Uterus (tissue), 4 donors: ENCODE results near the gene DDX25. TPM values are rescaled to one million over a fixed set of nuclear protein-coding genes. Genes with fewer than 3 reads are reported as not detected.

Source experiments
- DNase-seq, 2 donors: peaks; one replicate each; pipeline ENCODE4 v3.0.0-alpha.2; 2019 to 2020
- H3K27ac ChIP-seq, 2 donors: fragments of 200-600 bp; sonication (generic); 1 replicate in 1 of 2; 2 replicates in 1 of 2; pipeline ENCODE4 v1.5.1; 2016 to 2018
- H3K27me3 ChIP-seq, 2 donors: fragments of 200-600 bp; sonication (generic); one replicate each; pipeline ENCODE4 v1.5.1; 2018 to 2019; ENCODE audit warnings: control low read depth in 1 of 2
- H3K36me3 ChIP-seq, 2 donors: fragments of 200-600 bp; sonication (generic); one replicate each; pipeline ENCODE4 v1.5.1; 2019; ENCODE audit warnings: control low read depth in 1 of 2
- H3K4me1 ChIP-seq, 2 donors: fragments of 200-600 bp; sonication (generic); one replicate each; pipeline ENCODE4 v1.5.1; 2018 to 2019; ENCODE audit warnings: control low read depth in 1 of 2
- H3K4me3 ChIP-seq, 2 donors: fragments of 200-600 bp; sonication (generic); 1 replicate in 1 of 2; 2 replicates in 1 of 2; pipeline ENCODE4 v1.5.1; 2018 to 2019; ENCODE audit warnings: mild to moderate bottlenecking in 1 of 2
- H3K9me3 ChIP-seq, 2 donors: fragments of 200-600 bp; sonication (generic); one replicate each; pipeline ENCODE4 v1.5.1; 2019; ENCODE audit warnings: control low read depth in 1 of 2
- CTCF ChIP-seq, 4 experiments: fragments of 200-600 bp in 2 of 4; fragments of 450-650 bp in 2 of 4; sonication (generic) in 2 of 4; IDR thresholded peaks; one replicate each; pipeline ENCODE4 v1.5.1; 2016 to 2019; ENCODE audit warnings: antibody characterized with exemption in 4 of 4, mild to moderate bottlenecking in 2 of 4, moderate library complexity in 1 of 4
- POLR2A ChIP-seq, 2 donors: fragments of 450-650 bp; IDR thresholded peaks; one replicate each; pipeline ENCODE4 v1.6.1; 2016; ENCODE audit warnings: antibody characterized with exemption in 2 of 2, mild to moderate bottlenecking in 1 of 2, moderate library complexity in 1 of 2
- intact Hi-C: fragments of 100-400 bp; cut with DNase I; formaldehyde crosslinking; loops from one replicate; pipeline ENCODE4 v1.15.1; 2023; ENCODE audit warnings: low total_unique reads
- total RNA-seq, 4 donors: library from RNA; depleted of rRNA in 3 of 4; stranded (reverse); fragments of >200 nt in 3 of 4; gene quantifications; one replicate each; pipeline versions ENCODE4 v1.1.0 to v1.2.4, GENCODE V29; 2014 to 2023
- donor health status: DM: yes; HTN: yes; CAD: no.

DDX25 gene
- total RNA-seq, 4 donors from 2014 or later: 0.46 to 1.1 TPM; not detected in 2

GRCh38 chr11:125959931-125960330 is 55.6 kb downstream of the DDX25 start:
- H3K9me3 ChIP-seq: no peaks in the 10 kb centered on the region
- TF ChIP-seq CTCF (IDR thresholded peaks at IDR 0.05) (no peak), POLR2A (IDR thresholded peaks at IDR 0.05) (no peak)
- H3K36me3 ChIP-seq: no peaks in the 10 kb centered on the region
- intact Hi-C loops: no loop called here
- peaks cover 6 to 7% of the 10 kb centered on the region in 2 donors for H3K4me1 ChIP-seq
- H3K27ac ChIP-seq: no peak overlapping the region
- H3K4me3 ChIP-seq: no peak overlapping the region
- no peaks in the 10 kb centered on the region for H3K27me3 ChIP-seq
- no peak for DNase-seq

DNA sequence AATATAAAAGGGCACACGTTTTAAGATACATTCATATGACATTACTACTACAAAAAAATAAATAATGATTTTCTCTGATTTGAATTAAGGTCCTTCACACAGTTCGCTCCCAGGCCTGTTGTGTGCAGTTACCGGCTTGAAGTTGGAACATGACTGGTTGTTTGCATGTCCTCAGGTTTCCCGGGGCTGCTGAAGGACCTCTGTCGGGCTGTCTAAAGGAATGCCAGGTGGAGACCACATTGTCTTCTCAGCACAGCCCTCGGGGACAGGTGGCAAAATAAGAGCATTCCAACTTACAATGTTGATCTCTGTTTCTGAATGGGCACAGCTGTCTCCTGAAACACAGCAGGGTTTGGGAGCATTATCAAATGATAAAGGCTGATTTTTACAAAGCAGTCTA is 56.5 kb downstream of the DDX25 start:
- intact Hi-C loops: no loop called here
- H3K27ac ChIP-seq: no peak overlapping the region
- no peaks in the 10 kb centered on the region for H3K9me3 ChIP-seq
- no peak for TF ChIP-seq CTCF (IDR thresholded peaks at IDR 0.05)
- no peak for TF ChIP-seq POLR2A (IDR thresholded peaks at IDR 0.05)
- H3K4me1 ChIP-seq: peaks cover 0 to 3% of the 10 kb centered on the region in 2 donors
- H3K36me3 ChIP-seq: no peaks in the 10 kb centered on the region
- H3K27me3 ChIP-seq: no peaks in the 10 kb centered on the region
- DNase-seq: no peak
- H3K4me3 ChIP-seq: no peak overlapping the region

- no peak for TF ChIP-seq POLR2A (IDR thresholded peaks at IDR 0.05)
- TF ChIP-seq CTCF (IDR thresholded peaks at IDR 0.05): no peak
- intact Hi-C loops: no loop called here
- DNase-seq: no peak
- no peak overlapping the region for H3K27ac ChIP-seq
- H3K4me1 ChIP-seq: no peaks in the 10 kb centered on the region
- no peaks in the 10 kb centered on the region for H3K9me3 ChIP-seq
- H3K36me3 ChIP-seq: no peaks in the 10 kb centered on the region
- H3K27me3 ChIP-seq: no peaks in the 10 kb centered on the region
- no peak overlapping the region for H3K4me3 ChIP-seq
These were observed 63.2 kb downstream of the DDX25 start for GRCh38 chr11:125967515-125967914.

DNA sequence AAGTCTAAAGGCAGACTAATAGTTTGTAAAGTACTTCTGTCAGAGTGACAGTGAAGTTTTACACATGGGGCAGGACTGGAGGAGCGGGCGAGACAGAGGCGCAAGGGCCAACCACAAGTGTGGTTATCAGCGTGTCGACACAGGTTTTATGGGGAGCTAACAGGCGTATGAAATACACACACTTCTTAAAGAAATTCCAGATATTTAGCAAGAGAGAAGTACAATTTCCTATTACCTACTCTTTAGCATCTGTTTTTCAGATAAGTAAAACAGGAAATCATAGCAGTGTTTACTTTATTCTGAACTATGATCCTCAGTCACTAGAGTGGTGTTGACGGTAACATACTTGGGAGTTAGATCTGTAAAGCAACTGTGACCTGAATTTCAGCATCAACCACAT is 64.0 kb downstream of the DDX25 start:
- no peaks in the 10 kb centered on the region for H3K36me3 ChIP-seq
- no peak overlapping the region for H3K27ac ChIP-seq
- no peaks in the 10 kb centered on the region for H3K27me3 ChIP-seq
- intact Hi-C loops: no loop called here
- H3K9me3 ChIP-seq: no peaks in the 10 kb centered on the region
- H3K4me3 ChIP-seq: no peak overlapping the region
- DNase-seq: no peak
- no peak for TF ChIP-seq CTCF (IDR thresholded peaks at IDR 0.05)
- TF ChIP-seq POLR2A (IDR thresholded peaks at IDR 0.05): no peak
- no peaks in the 10 kb centered on the region for H3K4me1 ChIP-seq

- intact Hi-C loops: no loop called here
- Histone ChIP-seq H3K36me3 (no peaks in the 10 kb centered on the region), H3K4me3 (no peak overlapping the region), H3K27me3 (no peaks in the 10 kb centered on the region), H3K4me1 (no peaks in the 10 kb centered on the region), H3K27ac (no peak overlapping the region), H3K9me3 (no peaks in the 10 kb centered on the region)
- no peak for TF ChIP-seq POLR2A (IDR thresholded peaks at IDR 0.05)
- TF ChIP-seq CTCF (IDR thresholded peaks at IDR 0.05): no peak
- DNase-seq: no peak
These were observed 67.3 kb downstream of the DDX25 start for GRCh38 chr11:125971618-125972017.
